Esophagus squamous epithelium (tissue), 4 donors: ENCODE results near the gene PLXND1.

ENCODE experiments used
- POLR2A ChIP-seq, 4 donors: fragments of 450-650 bp; IDR thresholded peaks; one replicate each; pipeline ENCODE4 v1.6.1; 2017; ENCODE audit warnings: antibody characterized with exemption in 4 of 4, mild to moderate bottlenecking in 4 of 4, moderate library complexity in 3 of 4
- TF ChIP-seq, protein P1 (sequence below), 6 experiments: fragments of 450-650 bp in 4 of 6; fragments of 200-600 bp in 2 of 6; sonication (generic) in 2 of 6; IDR thresholded peaks; one replicate each; pipeline ENCODE4 v1.5.1; 2016 to 2019; ENCODE audit warnings: antibody characterized with exemption in 6 of 6, mild to moderate bottlenecking in 4 of 6, moderate library complexity in 4 of 6

DNA sequence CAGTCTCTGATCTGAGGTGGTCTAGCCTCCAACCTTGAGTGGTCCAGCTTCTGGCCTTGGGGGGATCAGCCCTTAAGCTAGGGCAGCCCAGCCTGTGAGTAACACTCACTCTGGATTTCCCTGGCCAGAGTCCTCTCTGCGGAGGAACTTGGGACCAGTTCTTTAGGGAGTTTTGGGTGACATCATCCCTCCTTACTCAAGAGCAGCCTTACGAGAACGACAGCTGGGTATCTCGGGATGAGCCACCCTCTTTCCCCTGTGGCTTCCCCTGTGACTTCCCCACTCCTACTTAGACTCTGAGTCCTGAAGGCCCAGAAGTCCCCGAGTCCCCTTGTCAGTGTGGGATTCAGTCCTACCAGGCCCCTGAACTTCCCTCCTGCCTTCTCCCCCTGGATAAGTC lies 10.2 kb upstream of the PLXND1 start:
- TF ChIP-seq, protein P1, sequence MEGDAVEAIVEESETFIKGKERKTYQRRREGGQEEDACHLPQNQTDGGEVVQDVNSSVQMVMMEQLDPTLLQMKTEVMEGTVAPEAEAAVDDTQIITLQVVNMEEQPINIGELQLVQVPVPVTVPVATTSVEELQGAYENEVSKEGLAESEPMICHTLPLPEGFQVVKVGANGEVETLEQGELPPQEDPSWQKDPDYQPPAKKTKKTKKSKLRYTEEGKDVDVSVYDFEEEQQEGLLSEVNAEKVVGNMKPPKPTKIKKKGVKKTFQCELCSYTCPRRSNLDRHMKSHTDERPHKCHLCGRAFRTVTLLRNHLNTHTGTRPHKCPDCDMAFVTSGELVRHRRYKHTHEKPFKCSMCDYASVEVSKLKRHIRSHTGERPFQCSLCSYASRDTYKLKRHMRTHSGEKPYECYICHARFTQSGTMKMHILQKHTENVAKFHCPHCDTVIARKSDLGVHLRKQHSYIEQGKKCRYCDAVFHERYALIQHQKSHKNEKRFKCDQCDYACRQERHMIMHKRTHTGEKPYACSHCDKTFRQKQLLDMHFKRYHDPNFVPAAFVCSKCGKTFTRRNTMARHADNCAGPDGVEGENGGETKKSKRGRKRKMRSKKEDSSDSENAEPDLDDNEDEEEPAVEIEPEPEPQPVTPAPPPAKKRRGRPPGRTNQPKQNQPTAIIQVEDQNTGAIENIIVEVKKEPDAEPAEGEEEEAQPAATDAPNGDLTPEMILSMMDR (IDR thresholded peaks at IDR 0.05), result no peak
- TF ChIP-seq POLR2A (IDR thresholded peaks at IDR 0.05), result no peak
